ENCODE data around the gene TMEM88. TPM values are rescaled to one million over a fixed set of nuclear protein-coding genes. Genes with fewer than 3 reads are reported as not detected.

TMEM88 gene
- total and polyA plus RNA-seq, 2 of the 13 experiments (the other 11 are each of a cell fraction or from before 2014, with no cell fraction given), result 0.31 to 0.66 TPM

DNA sequence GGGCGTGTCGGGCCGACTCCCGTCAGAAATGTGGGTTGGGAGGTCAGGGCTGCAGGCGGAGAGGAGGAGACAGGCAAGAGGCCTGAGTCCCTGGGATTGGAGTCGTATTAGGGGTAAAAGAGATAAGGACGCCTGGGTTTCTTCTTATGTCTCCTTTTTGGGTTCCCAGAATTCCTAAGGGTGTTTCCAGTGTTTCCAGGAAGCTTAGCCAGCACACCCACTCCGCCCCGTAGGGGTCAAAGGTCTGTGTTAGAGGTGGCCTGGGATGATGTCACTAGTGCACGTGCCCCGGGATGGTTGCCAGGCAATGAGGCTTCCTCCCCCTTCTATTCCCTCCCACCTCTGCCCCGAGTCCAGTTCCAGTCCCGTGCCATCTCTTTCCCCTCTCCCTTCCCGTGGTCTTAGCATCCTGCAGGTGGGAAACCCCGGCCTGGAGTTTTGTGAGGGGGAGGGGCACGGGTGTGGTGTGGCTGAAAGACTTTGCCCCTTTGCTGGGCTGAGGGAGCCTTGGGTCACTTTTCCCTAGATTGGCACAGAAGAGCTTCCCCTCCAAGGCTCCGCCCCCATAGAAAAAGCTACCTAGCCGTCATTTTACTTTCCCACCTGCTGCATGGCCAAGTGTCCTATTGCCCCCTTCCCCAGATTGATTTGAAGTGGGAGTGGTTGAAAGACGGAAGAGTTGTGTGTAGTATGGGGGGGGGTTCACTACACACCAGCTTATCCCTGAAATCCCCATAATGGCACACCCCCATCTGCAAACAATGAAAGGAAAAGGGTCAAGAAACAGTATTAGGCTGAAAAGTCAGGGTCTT is 18.1 kb upstream of the TMEM88 start (continued):
- TF ChIP-seq, protein P1, sequence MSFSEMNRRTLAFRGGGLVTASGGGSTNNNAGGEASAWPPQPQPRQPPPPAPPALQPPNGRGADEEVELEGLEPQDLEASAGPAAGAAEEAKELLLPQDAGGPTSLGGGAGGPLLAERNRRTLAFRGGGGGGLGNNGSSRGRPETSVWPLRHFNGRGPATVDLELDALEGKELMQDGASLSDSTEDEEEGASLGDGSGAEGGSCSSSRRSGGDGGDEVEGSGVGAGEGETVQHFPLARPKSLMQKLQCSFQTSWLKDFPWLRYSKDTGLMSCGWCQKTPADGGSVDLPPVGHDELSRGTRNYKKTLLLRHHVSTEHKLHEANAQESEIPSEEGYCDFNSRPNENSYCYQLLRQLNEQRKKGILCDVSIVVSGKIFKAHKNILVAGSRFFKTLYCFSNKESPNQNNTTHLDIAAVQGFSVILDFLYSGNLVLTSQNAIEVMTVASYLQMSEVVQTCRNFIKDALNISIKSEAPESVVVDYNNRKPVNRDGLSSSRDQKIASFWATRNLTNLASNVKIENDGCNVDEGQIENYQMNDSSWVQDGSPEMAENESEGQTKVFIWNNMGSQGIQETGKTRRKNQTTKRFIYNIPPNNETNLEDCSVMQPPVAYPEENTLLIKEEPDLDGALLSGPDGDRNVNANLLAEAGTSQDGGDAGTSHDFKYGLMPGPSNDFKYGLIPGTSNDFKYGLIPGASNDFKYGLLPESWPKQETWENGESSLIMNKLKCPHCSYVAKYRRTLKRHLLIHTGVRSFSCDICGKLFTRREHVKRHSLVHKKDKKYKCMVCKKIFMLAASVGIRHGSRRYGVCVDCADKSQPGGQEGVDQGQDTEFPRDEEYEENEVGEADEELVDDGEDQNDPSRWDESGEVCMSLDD (CRISPR knock-in tag; IDR thresholded peaks at IDR 0.05; ENCODE audit: borderline replicate concordance), result no peak; the same call in 1 of the 2 replicates
- TF ChIP-seq NKX3-1 (CRISPR knock-in tag; IDR thresholded peaks at IDR 0.05) (no peak), ZNF75D (CRISPR knock-in tag; IDR thresholded peaks at IDR 0.05; ENCODE audit: borderline replicate concordance) (no peak), ZNF326 (CRISPR knock-in tag; IDR thresholded peaks at IDR 0.05; ENCODE audit: borderline replicate concordance) (no peak), ZNF772 (CRISPR knock-in tag; IDR thresholded peaks at IDR 0.05) (peak; percentile 88; the same call in 1 of the 2 replicates), PHB2 (IDR thresholded peaks at IDR 0.05; ENCODE audit: partially characterized antibody) (no peak), ZNF550 (CRISPR knock-in tag; IDR thresholded peaks at IDR 0.05; ENCODE audit: borderline replicate concordance) (0 out of 2 replicates have a peak, but pooled peaks have one; percentile 73), MLLT10 (CRISPR knock-in tag; IDR thresholded peaks at IDR 0.05) (no peak), SP4 (CRISPR knock-in tag; IDR thresholded peaks at IDR 0.05) (peak; percentile 97), ZNF609 (CRISPR knock-in tag; IDR thresholded peaks at IDR 0.05; ENCODE audit: borderline replicate concordance) (peak; percentile 91), PREB (CRISPR knock-in tag; IDR thresholded peaks at IDR 0.05) (no peak), SATB2 (CRISPR knock-in tag; IDR thresholded peaks at IDR 0.05) (no peak)
- TF ChIP-seq, protein P2, sequence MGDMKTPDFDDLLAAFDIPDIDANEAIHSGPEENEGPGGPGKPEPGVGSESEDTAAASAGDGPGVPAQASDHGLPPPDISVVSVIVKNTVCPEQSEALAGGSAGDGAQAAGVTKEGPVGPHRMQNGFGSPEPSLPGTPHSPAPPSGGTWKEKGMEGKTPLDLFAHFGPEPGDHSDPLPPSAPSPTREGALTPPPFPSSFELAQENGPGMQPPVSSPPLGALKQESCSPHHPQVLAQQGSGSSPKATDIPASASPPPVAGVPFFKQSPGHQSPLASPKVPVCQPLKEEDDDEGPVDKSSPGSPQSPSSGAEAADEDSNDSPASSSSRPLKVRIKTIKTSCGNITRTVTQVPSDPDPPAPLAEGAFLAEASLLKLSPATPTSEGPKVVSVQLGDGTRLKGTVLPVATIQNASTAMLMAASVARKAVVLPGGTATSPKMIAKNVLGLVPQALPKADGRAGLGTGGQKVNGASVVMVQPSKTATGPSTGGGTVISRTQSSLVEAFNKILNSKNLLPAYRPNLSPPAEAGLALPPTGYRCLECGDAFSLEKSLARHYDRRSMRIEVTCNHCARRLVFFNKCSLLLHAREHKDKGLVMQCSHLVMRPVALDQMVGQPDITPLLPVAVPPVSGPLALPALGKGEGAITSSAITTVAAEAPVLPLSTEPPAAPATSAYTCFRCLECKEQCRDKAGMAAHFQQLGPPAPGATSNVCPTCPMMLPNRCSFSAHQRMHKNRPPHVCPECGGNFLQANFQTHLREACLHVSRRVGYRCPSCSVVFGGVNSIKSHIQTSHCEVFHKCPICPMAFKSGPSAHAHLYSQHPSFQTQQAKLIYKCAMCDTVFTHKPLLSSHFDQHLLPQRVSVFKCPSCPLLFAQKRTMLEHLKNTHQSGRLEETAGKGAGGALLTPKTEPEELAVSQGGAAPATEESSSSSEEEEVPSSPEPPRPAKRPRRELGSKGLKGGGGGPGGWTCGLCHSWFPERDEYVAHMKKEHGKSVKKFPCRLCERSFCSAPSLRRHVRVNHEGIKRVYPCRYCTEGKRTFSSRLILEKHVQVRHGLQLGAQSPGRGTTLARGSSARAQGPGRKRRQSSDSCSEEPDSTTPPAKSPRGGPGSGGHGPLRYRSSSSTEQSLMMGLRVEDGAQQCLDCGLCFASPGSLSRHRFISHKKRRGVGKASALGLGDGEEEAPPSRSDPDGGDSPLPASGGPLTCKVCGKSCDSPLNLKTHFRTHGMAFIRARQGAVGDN (CRISPR knock-in tag; IDR thresholded peaks at IDR 0.05), result peak; percentile 75
- TF ChIP-seq, protein P3, sequence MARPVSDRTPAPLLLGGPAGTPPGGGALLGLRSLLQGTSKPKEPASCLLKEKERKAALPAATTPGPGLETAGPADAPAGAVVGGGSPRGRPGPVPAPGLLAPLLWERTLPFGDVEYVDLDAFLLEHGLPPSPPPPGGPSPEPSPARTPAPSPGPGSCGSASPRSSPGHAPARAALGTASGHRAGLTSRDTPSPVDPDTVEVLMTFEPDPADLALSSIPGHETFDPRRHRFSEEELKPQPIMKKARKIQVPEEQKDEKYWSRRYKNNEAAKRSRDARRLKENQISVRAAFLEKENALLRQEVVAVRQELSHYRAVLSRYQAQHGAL (CRISPR knock-in tag; IDR thresholded peaks at IDR 0.05; ENCODE audit: not compliant biosample characterization), result no peak

All from HepG2 (cell line).